ENCODE data around the gene ADH5.

ADH5 gene

DNA sequence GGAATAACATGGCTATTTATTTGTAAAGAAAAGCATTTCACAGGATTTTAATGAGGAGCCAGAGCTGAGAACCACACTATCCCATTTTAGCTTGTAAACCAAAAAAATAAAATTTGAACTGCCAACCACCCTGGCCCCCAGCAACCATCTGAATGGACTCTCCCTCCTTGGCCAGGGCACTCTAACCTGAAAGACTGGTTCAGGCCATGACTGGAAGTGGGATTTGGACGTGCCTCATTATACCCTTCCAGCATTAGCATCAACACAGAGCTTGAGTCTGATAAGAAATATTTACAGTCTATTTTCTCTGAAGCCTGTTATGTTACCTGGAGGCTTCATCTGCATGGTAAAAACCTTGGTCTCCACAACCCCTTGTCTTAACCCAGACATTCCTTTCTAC is 63.1 kb downstream of the ADH5 start:
- no peak for TF ChIP-seq POLR2AphosphoS5 (IDR thresholded peaks at IDR 0.05; ENCODE audit: low read depth, low read length)
- no peak for TF ChIP-seq FOXP2 (optimal IDR thresholded peaks at IDR 0.05; ENCODE audit: borderline replicate concordance, extremely low read depth, extremely low read length, insufficient read depth)
- TF ChIP-seq TAF1 (IDR thresholded peaks at IDR 0.05; ENCODE audit: borderline replicate concordance, insufficient read depth, low read length) = no peak
- no peak for TF ChIP-seq SIN3A (IDR thresholded peaks at IDR 0.05; ENCODE audit: borderline replicate concordance, insufficient read depth, low read length)
- no peak for TF ChIP-seq REST (IDR thresholded peaks at IDR 0.05; ENCODE audit: insufficient read depth in 1 of 2, low read depth in 2 of 2, low read length in 2 of 2)

- no peak for TF ChIP-seq SIN3A (IDR thresholded peaks at IDR 0.05; ENCODE audit: borderline replicate concordance, insufficient read depth, low read length)
- TF ChIP-seq TAF1 (IDR thresholded peaks at IDR 0.05; ENCODE audit: borderline replicate concordance, insufficient read depth, low read length) = no peak
- TF ChIP-seq POLR2AphosphoS5 (IDR thresholded peaks at IDR 0.05; ENCODE audit: low read depth, low read length) = no peak
- TF ChIP-seq FOXP2 (optimal IDR thresholded peaks at IDR 0.05; ENCODE audit: borderline replicate concordance, extremely low read depth, extremely low read length, insufficient read depth) = no peak
- no peak for TF ChIP-seq REST (IDR thresholded peaks at IDR 0.05; ENCODE audit: insufficient read depth in 1 of 2, low read depth in 2 of 2, low read length in 2 of 2)
These were observed 63.9 kb downstream of the ADH5 start for GRCh38 chr4:99024481-99025275.

- no peak for TF ChIP-seq SIN3A (IDR thresholded peaks at IDR 0.05; ENCODE audit: borderline replicate concordance, insufficient read depth, low read length)
- TF ChIP-seq POLR2AphosphoS5 (IDR thresholded peaks at IDR 0.05; ENCODE audit: low read depth, low read length) = no peak
- no peak for TF ChIP-seq TAF1 (IDR thresholded peaks at IDR 0.05; ENCODE audit: borderline replicate concordance, insufficient read depth, low read length)
- no peak for TF ChIP-seq REST (IDR thresholded peaks at IDR 0.05; ENCODE audit: insufficient read depth in 1 of 2, low read depth in 2 of 2, low read length in 2 of 2)
- no peak for TF ChIP-seq FOXP2 (optimal IDR thresholded peaks at IDR 0.05; ENCODE audit: borderline replicate concordance, extremely low read depth, extremely low read length, insufficient read depth)
These were observed 66.0 kb downstream of the ADH5 start for GRCh38 chr4:99022566-99022965.

DNA sequence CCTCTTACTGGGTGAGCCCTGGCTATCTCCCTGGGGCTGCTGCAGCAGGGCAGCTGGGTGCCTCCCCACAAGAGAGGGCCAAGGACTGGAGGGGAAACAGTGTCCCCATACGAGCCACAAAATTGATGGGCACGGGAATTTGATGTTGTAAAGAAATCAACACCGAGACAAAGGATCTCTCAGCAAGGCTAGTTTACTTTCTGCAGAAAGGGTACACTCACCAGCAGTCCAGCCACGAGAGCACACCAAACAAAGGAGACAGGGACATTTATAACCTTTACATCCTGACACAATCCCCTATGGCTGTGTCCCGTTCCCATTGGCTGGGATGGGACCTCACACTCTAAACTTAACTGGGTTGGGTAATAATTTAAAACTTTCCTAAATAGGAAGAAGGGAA is 67.2 kb downstream of the ADH5 start:
- TF ChIP-seq FOXP2 (optimal IDR thresholded peaks at IDR 0.05; ENCODE audit: borderline replicate concordance, extremely low read depth, extremely low read length, insufficient read depth) = no peak
- TF ChIP-seq SIN3A (IDR thresholded peaks at IDR 0.05; ENCODE audit: borderline replicate concordance, insufficient read depth, low read length) = no peak
- no peak for TF ChIP-seq REST (IDR thresholded peaks at IDR 0.05; ENCODE audit: insufficient read depth in 1 of 2, low read depth in 2 of 2, low read length in 2 of 2)
- no peak for TF ChIP-seq TAF1 (IDR thresholded peaks at IDR 0.05; ENCODE audit: borderline replicate concordance, insufficient read depth, low read length)
- no peak for TF ChIP-seq POLR2AphosphoS5 (IDR thresholded peaks at IDR 0.05; ENCODE audit: low read depth, low read length)
